PC-9 (cell line): ENCODE results near the gene PRDM2.

Experiments used
- EZH2 ChIP-seq: fragments of 200-600 bp; sonication (generic); IDR thresholded peaks from 2 replicates; pipeline ENCODE4 v1.8.0; 2017; ENCODE audit warnings: antibody characterized with exemption, low read depth
- TF ChIP-seq, protein P1 (sequence below): fragments of 200-600 bp; sonication (generic); conservative IDR thresholded peaks from 2 replicates; pipeline ENCODE4 v1.6.1; 2017; ENCODE audit warnings: mixed run types, antibody characterized with exemption, mild to moderate bottlenecking, moderate library complexity

DNA sequence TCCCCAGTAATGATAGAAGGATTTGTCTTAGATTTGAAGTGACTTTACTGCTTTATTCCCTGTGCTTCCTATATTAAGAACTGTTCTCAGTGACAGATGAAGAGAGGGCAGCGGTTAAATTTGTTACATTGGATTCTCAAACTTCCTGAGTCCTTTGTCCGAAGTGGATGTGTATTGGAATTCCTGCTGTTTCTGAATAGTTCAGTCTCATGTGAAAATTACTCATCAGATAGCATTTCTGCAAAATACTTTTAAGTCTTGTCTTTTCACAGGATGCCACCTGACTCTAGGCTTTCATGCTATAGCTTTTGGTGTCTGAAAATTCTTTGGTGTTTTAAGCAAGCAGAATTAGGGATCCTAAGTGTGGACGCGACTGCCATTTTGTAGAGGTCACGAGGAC lies 83.6 kb downstream of the PRDM2 start:
- TF ChIP-seq, protein P1, sequence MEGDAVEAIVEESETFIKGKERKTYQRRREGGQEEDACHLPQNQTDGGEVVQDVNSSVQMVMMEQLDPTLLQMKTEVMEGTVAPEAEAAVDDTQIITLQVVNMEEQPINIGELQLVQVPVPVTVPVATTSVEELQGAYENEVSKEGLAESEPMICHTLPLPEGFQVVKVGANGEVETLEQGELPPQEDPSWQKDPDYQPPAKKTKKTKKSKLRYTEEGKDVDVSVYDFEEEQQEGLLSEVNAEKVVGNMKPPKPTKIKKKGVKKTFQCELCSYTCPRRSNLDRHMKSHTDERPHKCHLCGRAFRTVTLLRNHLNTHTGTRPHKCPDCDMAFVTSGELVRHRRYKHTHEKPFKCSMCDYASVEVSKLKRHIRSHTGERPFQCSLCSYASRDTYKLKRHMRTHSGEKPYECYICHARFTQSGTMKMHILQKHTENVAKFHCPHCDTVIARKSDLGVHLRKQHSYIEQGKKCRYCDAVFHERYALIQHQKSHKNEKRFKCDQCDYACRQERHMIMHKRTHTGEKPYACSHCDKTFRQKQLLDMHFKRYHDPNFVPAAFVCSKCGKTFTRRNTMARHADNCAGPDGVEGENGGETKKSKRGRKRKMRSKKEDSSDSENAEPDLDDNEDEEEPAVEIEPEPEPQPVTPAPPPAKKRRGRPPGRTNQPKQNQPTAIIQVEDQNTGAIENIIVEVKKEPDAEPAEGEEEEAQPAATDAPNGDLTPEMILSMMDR: no peak
- TF ChIP-seq EZH2: no peak
